ENCODE results near the gene TRNT1. TPM values are rescaled to one million over a fixed set of nuclear protein-coding genes. Genes with fewer than 3 reads are reported as not detected.

TRNT1 gene
- total RNA-seq, 1 experiment from 2014 or later, result 18.9 TPM

Other genes with a start within 250 kb of the TRNT1 start
- not detected in 2 replicates for gene IL5RA, start 16.6 kb upstream of the TRNT1 start, total RNA-seq (2014; rRNA removed; shearing (Covaris generic))
- 18.5 and 52.5 TPM in 2 replicates for gene CRBN, start 52.8 kb downstream of the TRNT1 start, total RNA-seq (2014; rRNA removed; shearing (Covaris generic))

Measured in SJSA1 (cell line).